Endothelial cell of umbilical vein (primary cell): Measurements from ENCODE around the gene DCLK3. TPM values are rescaled to one million over a fixed set of nuclear protein-coding genes. Genes with fewer than 3 reads are reported as not detected.

Experiments
- BruUV-seq: library from RNA; stranded (reverse); fragments of 400-500 nt; replicated peaks from 2 replicates; lab custom pipeline; 2021; lab: Mats Ljungman, UMichigan
- CTCF ChIA-PET: fragments of 300-600, 350-600 bp; sonication (Branson Sonifier 250); formaldehyde crosslinking; loops from one replicate; lab custom pipeline; 2021; ENCODE audit warnings: antibody characterized with exemption, inconsistent platforms; lab: Charles Lee
- POLR2A ChIA-PET: fragments of 300-600, 350-600 bp; sonication (Branson Sonifier 250); formaldehyde crosslinking; loops from one replicate; lab custom pipeline; 2021; ENCODE audit warnings: antibody characterized with exemption, inconsistent platforms; lab: Charles Lee
- DNase-seq: peaks from one replicate; pipeline ENCODE4 v3.0.0-alpha.2; 2011; ENCODE audit warnings: low read depth, low spot score
- FAIRE-seq: peaks from 2 replicates; lab custom pipeline; 2011; peaks lifted over from hg19 to GRCh38; lab: Jason Lieb, UNC
- H2AFZ ChIP-seq: 2 replicates; pipeline ENCODE4 v1.6.0; 2012; ENCODE audit warnings: low read depth, low read length, control low read depth, inconsistent platforms
- H3K27ac ChIP-seq: 2 replicates; pipeline ENCODE4 v1.5.1; 2011; ENCODE audit warnings: low read depth, mild to moderate bottlenecking, control low read depth, low read length, moderate library complexity; ENCODE audit not compliant: insufficient read depth
- H3K27me3 ChIP-seq, 2 experiments: 2 replicates each; pipeline versions ENCODE4 v1.6.0 to v1.6.1; 2011; ENCODE audit warnings: low read length in 2 of 2, mixed read lengths in 1 of 2; ENCODE audit not compliant: control insufficient read depth in 2 of 2, insufficient read depth in 2 of 2
- H3K36me3 ChIP-seq, 2 experiments: 2 replicates in 1 of 2; 3 replicates in 1 of 2; pipeline ENCODE4 v1.5.1; 2011; ENCODE audit warnings: low read length in 2 of 2, mild to moderate bottlenecking in 1 of 2, moderate library complexity in 1 of 2; ENCODE audit not compliant: control insufficient read depth in 2 of 2, insufficient read depth in 2 of 2; ENCODE audit errors: extremely low read depth in 1 of 2
- H3K4me1 ChIP-seq: 3 replicates; pipeline ENCODE4 v1.5.1; 2011; ENCODE audit warnings: mild to moderate bottlenecking, low read length; ENCODE audit not compliant: control insufficient read depth, insufficient read depth; ENCODE audit errors: extremely low read depth
- H3K4me2 ChIP-seq: 2 replicates; pipeline ENCODE4 v1.6.1; 2011; ENCODE audit warnings: low read length, control low read depth, mixed read lengths; ENCODE audit not compliant: insufficient read depth
- H3K4me3 ChIP-seq, 3 experiments: fragments of 200-600 bp in 1 of 3; sonication (generic), shearing (Covaris generic) in 1 of 3; replicated peaks in 1 of 3; 2 replicates each; pipeline ENCODE4 v1.5.1; 2011 to 2016; ENCODE audit warnings: control low read depth in 3 of 3, low read length in 3 of 3, mild to moderate bottlenecking in 2 of 3, inconsistent platforms in 1 of 3, low read depth in 1 of 3, moderate library complexity in 1 of 3; ENCODE audit not compliant: insufficient read depth in 1 of 3
- H3K79me2 ChIP-seq: 2 replicates; pipeline ENCODE4 v1.6.0; 2012; ENCODE audit warnings: low read length, inconsistent platforms; ENCODE audit not compliant: control insufficient read depth, insufficient read depth
- H3K9ac ChIP-seq: replicated peaks from 2 replicates; pipeline ENCODE3; 2011; ENCODE audit warnings: low read length, control low read depth; ENCODE audit not compliant: insufficient read depth; ENCODE audit errors: extremely low read depth
- H3K9me1 ChIP-seq: replicated peaks from 3 replicates; pipeline ENCODE4 v1.6.0; 2011; ENCODE audit warnings: mild to moderate bottlenecking, low read length; ENCODE audit not compliant: control insufficient read depth, insufficient read depth; ENCODE audit errors: extremely low read depth
- H3K9me3 ChIP-seq: replicated peaks from 2 replicates; pipeline ENCODE4 v1.5.1; 2012; ENCODE audit warnings: low read length, inconsistent platforms; ENCODE audit not compliant: control insufficient read depth, insufficient read depth
- H4K20me1 ChIP-seq: replicated peaks from 2 replicates; pipeline ENCODE3; 2011; ENCODE audit warnings: mild to moderate bottlenecking, low read length; ENCODE audit not compliant: control insufficient read depth, insufficient read depth; ENCODE audit errors: extremely low read depth
- FOS ChIP-seq: IDR thresholded peaks from 2 replicates; pipeline ENCODE4 v1.6.1; 2011; ENCODE audit warnings: mild to moderate bottlenecking, low read length, moderate library complexity, borderline replicate concordance; ENCODE audit not compliant: insufficient read depth
- MYC ChIP-seq: IDR thresholded peaks from one replicate; pipeline ENCODE4 v1.6.1; 2011; ENCODE audit warnings: mild to moderate bottlenecking, low read depth, low read length
- POLR2A ChIP-seq: IDR thresholded peaks from 2 replicates; pipeline ENCODE4 v1.6.1; 2012; ENCODE audit warnings: low read depth, mild to moderate bottlenecking, control low read depth, low read length
- POLR2AphosphoS5 ChIP-seq: IDR thresholded peaks from 2 replicates; pipeline ENCODE4 v1.6.1; 2012; ENCODE audit warnings: low read depth, mild to moderate bottlenecking, control low read depth, low read length, moderate library complexity; ENCODE audit not compliant: insufficient read depth
- dilution Hi-C: fragments of 300-500 bp; cut with MboI; formaldehyde crosslinking; loops from one replicate; pipeline ENCODE4 v1.15.0; 2019; ENCODE audit warnings: low sequenced_read_pairs; ENCODE audit not compliant: extremely low pct_ligation_motif_present
- intact Hi-C: fragments of 100-400 bp; cut with micrococcal nuclease; formaldehyde crosslinking; loops from one replicate; pipeline ENCODE4 v1.10.0; 2022
- polyA plus RNA-seq, 4 experiments: library from polyadenylated mRNA; depleted of rRNA in 3 of 4; stranded (reverse) in 3 of 4; unstranded in 1 of 4; fragments of >200 nt; gene quantifications; 2 replicates each; pipeline versions ENCODE4 v1.2.1 to v1.2.3, GENCODE V29; 2011 to 2012; ENCODE audit warnings: missing spikeins in 1 of 4
- total RNA-seq: library from RNA; stranded (reverse); gene quantifications from 2 replicates; pipeline ENCODE4 v1.2.3, GENCODE V29; 2021
- TF ChIP-seq, protein P1 (sequence below), 2 donors: IDR thresholded peaks; 1 replicate in 1 of 2; 2 replicates in 1 of 2; pipeline ENCODE4 v1.5.1; 2011; ENCODE audit warnings: low read length in 2 of 2, mild to moderate bottlenecking in 2 of 2, moderate library complexity in 2 of 2, control low read depth in 1 of 2, inconsistent platforms in 1 of 2, low read depth in 1 of 2; ENCODE audit not compliant: insufficient read depth in 1 of 2; ENCODE audit errors: extremely low read depth in 1 of 2

DCLK3 gene
- total and polyA plus RNA-seq, 2 donors (not counting 3 experiments of a cell fraction or from before 2014, with no cell fraction given) = not detected

DNA sequence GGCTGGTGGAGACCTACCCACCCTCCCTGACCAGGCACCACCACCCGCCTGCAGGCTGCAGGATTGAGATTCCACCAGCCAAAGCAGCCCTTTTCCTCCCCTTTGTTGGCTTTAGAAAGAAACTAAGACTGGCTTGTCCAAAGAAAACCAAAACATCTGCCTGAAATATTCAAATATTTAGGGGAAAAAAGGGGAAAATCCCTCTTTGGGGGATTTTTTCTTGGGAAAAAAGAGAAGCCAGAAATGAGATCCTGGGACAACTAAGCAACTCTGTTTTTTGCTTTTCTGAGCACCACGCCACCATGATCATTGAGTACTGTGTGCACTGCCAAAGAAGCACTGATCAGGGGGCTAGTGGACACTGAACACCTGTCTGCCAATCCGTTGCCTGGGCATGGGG lies 2.6 kb downstream of the DCLK3 start:
- H3K36me3 ChIP-seq = no peaks in the 10 kb centered on the region
- no peaks in the 10 kb centered on the region for H4K20me1 ChIP-seq
- TF ChIP-seq MYC (no peak), FOS (no peak), POLR2AphosphoS5 (no peak), POLR2A (no peak)
- TF ChIP-seq, protein P1, sequence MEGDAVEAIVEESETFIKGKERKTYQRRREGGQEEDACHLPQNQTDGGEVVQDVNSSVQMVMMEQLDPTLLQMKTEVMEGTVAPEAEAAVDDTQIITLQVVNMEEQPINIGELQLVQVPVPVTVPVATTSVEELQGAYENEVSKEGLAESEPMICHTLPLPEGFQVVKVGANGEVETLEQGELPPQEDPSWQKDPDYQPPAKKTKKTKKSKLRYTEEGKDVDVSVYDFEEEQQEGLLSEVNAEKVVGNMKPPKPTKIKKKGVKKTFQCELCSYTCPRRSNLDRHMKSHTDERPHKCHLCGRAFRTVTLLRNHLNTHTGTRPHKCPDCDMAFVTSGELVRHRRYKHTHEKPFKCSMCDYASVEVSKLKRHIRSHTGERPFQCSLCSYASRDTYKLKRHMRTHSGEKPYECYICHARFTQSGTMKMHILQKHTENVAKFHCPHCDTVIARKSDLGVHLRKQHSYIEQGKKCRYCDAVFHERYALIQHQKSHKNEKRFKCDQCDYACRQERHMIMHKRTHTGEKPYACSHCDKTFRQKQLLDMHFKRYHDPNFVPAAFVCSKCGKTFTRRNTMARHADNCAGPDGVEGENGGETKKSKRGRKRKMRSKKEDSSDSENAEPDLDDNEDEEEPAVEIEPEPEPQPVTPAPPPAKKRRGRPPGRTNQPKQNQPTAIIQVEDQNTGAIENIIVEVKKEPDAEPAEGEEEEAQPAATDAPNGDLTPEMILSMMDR (IDR thresholded peaks at IDR 0.05; ENCODE audit: extremely low read depth in 1 of 2, insufficient read depth in 1 of 2, low read depth in 1 of 2, low read length in 2 of 2) = no peak
- no peaks in the 10 kb centered on the region for H3K4me1 ChIP-seq
- POLR2A ChIA-PET = no interaction called here
- no peak for DNase-seq
- FAIRE-seq = no peak
- peaks cover 22 to 33% of the 10 kb centered on the region in 2 experiments for H3K27me3 ChIP-seq
- no peak overlapping the region for H3K4me3 ChIP-seq
- no peaks in the 10 kb centered on the region for H3K9me1 ChIP-seq
- CTCF ChIA-PET = no interaction called here
- no peak overlapping the region for H2AFZ ChIP-seq
- no peak overlapping the region for H3K27ac ChIP-seq
- intact Hi-C loops (no loop called here), dilution Hi-C loops (no loop called here)
- BruUV-seq = no TSS peak
- no peak overlapping the region for H3K4me2 ChIP-seq
- H3K9me3 ChIP-seq = no peaks in the 10 kb centered on the region
- H3K9ac ChIP-seq = no peak overlapping the region
- no peaks in the 10 kb centered on the region for H3K79me2 ChIP-seq

DNA sequence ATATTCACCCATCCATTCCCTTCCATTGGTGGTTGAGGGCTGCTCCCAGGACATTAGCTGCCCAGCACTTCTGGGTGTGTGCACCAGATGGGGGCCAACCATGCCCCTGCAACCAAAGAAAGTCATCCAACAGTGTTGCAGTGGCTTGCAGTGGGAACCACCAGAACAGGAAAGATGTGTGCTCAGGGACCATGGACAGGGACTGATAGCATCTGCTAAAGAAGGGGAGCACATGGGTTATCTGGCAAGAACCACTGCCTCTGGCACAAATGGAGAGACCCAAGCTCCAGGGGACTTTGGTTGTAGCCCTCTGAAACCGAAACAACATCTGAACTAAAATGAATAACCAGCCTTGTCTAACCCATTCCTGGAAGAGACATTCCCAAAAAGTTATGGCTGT lies 8.1 kb downstream of the DCLK3 start:
- Histone ChIP-seq H3K9me3 (no peaks in the 10 kb centered on the region), H2AFZ (no peak overlapping the region), H3K79me2 (no peaks in the 10 kb centered on the region), H3K9ac (no peak overlapping the region), H3K4me1 (no peaks in the 10 kb centered on the region), H3K27me3 (no peaks in the 10 kb centered on the region), H3K4me2 (no peak overlapping the region), H3K36me3 (no peaks in the 10 kb centered on the region), H3K27ac (no peak overlapping the region), H3K4me3 (no peak overlapping the region), H3K9me1 (no peaks in the 10 kb centered on the region), H4K20me1 (no peaks in the 10 kb centered on the region)
- no peak for TF ChIP-seq FOS
- dilution Hi-C loops = no loop called here
- ChIA-PET POLR2A (no interaction called here), CTCF (no interaction called here)
- BruUV-seq = no TSS peak
- intact Hi-C loops = no loop called here
- FAIRE-seq = no peak
- no peak for DNase-seq
